Measurements from ENCODE around the gene COMMD3. TPM values are rescaled to one million over a fixed set of nuclear protein-coding genes. Genes with fewer than 3 reads are reported as not detected.
"Not testable (repeated sequence)": the region's sequence is repeated elsewhere in the genome, so short reads cannot be mapped to it uniquely, and the experiment has no call there.

COMMD3 gene
- total and polyA plus RNA-seq, 2 of the 4 experiments (the other 2 are of a cell fraction): 30.8 to 44.8 TPM

- H4K8ac ChIP-seq (ENCODE audit: low read depth in 2 of 2, low read length in 2 of 2); H3K18ac ChIP-seq (ENCODE audit: low read depth, low read length); H3K9ac ChIP-seq (ENCODE audit: low read depth, low read length); H3K4me1 ChIP-seq (ENCODE audit: control insufficient read depth, insufficient read depth, low read length); H2AK9ac ChIP-seq (replicated peaks; ENCODE audit: low read depth, low read length, poor library complexity); in situ Hi-C loops (cut with MboI; ENCODE audit: low sequenced_read_pairs); H4K91ac ChIP-seq (ENCODE audit: insufficient read depth, low read depth, low read length); H2AFZ ChIP-seq (replicated peaks; ENCODE audit: low read length, poor library complexity); BruUV-seq (replicated peaks); H3K27ac ChIP-seq (ENCODE audit: insufficient read depth, low read length); H4K5ac ChIP-seq (ENCODE audit: low read depth, low read length); H3K14ac ChIP-seq (replicated peaks; ENCODE audit: low read depth, low read length); H2AK5ac ChIP-seq (ENCODE audit: low read depth, low read length); H2BK120ac ChIP-seq (ENCODE audit: low read depth, low read length); POLR2A ChIA-PET (ENCODE audit: unreplicated experiment); H2BK15ac ChIP-seq (ENCODE audit: low read depth, low read length); H3K9me3 ChIP-seq (ENCODE audit: control insufficient read depth, insufficient read depth, low read length); H3K23ac ChIP-seq (ENCODE audit: low read depth, low read length); H3K56ac ChIP-seq (ENCODE audit: extremely low read depth, insufficient read depth, low read length); intact Hi-C loops (cut with micrococcal nuclease); CTCF ChIA-PET; H3K9me1 ChIP-seq (ENCODE audit: insufficient read depth, low read length); ATAC-seq (ENCODE audit: low read depth); H3K79me1 ChIP-seq (ENCODE audit: low read depth in 1 of 2, low read length in 2 of 2); H3K27me3 ChIP-seq (ENCODE audit: control insufficient read depth, insufficient read depth, low read length); H2BK20ac ChIP-seq (ENCODE audit: low read depth, low read length); H3K4me3 ChIP-seq (ENCODE audit: insufficient read depth, low read depth, low read length); H3K36me3 ChIP-seq (ENCODE audit: control insufficient read depth, insufficient read depth, low read length); dilution Hi-C loops (cut with HindIII; ENCODE audit: low sequenced_read_pairs, unreplicated experiment); H2BK5ac ChIP-seq (ENCODE audit: low read depth, low read length, poor library complexity, severe bottlenecking); H4K20me1 ChIP-seq (ENCODE audit: insufficient read depth, low read length); H3K4ac ChIP-seq (ENCODE audit: low read depth, low read length); DNase-seq; H3K4me2 ChIP-seq (ENCODE audit: low read depth, low read length): not testable (repeated sequence)
- no CpG with 5 or more reads among the region's 4 CpGs for WGBS, 2 experiments (ENCODE audit: extremely low coverage in 2 of 2, insufficient read length in 1 of 2)
These were observed 41.6 kb downstream of the COMMD3 start for GRCh38 chr10:22357770-22358169.
